ENCODE results near the gene TBC1D22A.

The TBC1D22A gene

GRCh38 chr22:46951973-46952372 lies 189.5 kb downstream of the TBC1D22A start:
- DNase-seq (ENCODE audit: low read depth in 3 of 3, low spot score in 1 of 3), result no peak

- no peak for DNase-seq (ENCODE audit: low read depth in 3 of 3, low spot score in 1 of 3)
Observed at GRCh38 chr22:46953968-46954765, 191.7 kb downstream of the TBC1D22A start.

GRCh38 chr22:46954781-46955180 lies 192.3 kb downstream of the TBC1D22A start:
- DNase-seq (ENCODE audit: low read depth in 3 of 3, low spot score in 1 of 3), result no peak

GRCh38 chr22:46956498-46957215 lies 194.2 kb downstream of the TBC1D22A start:
- DNase-seq (ENCODE audit: low read depth in 3 of 3, low spot score in 1 of 3), result no peak

- no peak for DNase-seq (ENCODE audit: low read depth in 3 of 3, low spot score in 1 of 3)
Observed at GRCh38 chr22:46957521-46957920, 195.1 kb downstream of the TBC1D22A start.

- no peak for DNase-seq (ENCODE audit: low read depth in 3 of 3, low spot score in 1 of 3)
Observed at GRCh38 chr22:46958191-46958590, 195.7 kb downstream of the TBC1D22A start.

GRCh38 chr22:46958658-46959057 lies 196.2 kb downstream of the TBC1D22A start:
- DNase-seq (ENCODE audit: low read depth in 3 of 3, low spot score in 1 of 3), result no peak

GRCh38 chr22:46959369-46959768 lies 196.9 kb downstream of the TBC1D22A start:
- DNase-seq (ENCODE audit: low read depth in 3 of 3, low spot score in 1 of 3), result no peak

GRCh38 chr22:46961591-46962295 lies 199.3 kb downstream of the TBC1D22A start:
- no peak for DNase-seq (ENCODE audit: low read depth in 3 of 3, low spot score in 1 of 3)

GRCh38 chr22:46962406-46962805 lies 200.0 kb downstream of the TBC1D22A start:
- no peak for DNase-seq (ENCODE audit: low read depth in 3 of 3, low spot score in 1 of 3)

GRCh38 chr22:46963672-46964545 lies 201.5 kb downstream of the TBC1D22A start:
- DNase-seq (ENCODE audit: low read depth in 3 of 3, low spot score in 1 of 3), result no peak

GRCh38 chr22:46964773-46965550 lies 202.5 kb downstream of the TBC1D22A start:
- no peak for DNase-seq (ENCODE audit: low read depth in 3 of 3, low spot score in 1 of 3)

- no peak for DNase-seq (ENCODE audit: low read depth in 3 of 3, low spot score in 1 of 3)
Observed at GRCh38 chr22:46965555-46966494, 203.4 kb downstream of the TBC1D22A start.

- no peak for DNase-seq (ENCODE audit: low read depth in 3 of 3, low spot score in 1 of 3)
Observed at GRCh38 chr22:46966495-46966845, 204.0 kb downstream of the TBC1D22A start.

GRCh38 chr22:46966846-46967245 lies 204.4 kb downstream of the TBC1D22A start:
- no peak for DNase-seq (ENCODE audit: low read depth in 3 of 3, low spot score in 1 of 3)

GRCh38 chr22:46967445-46968358 lies 205.3 kb downstream of the TBC1D22A start:
- DNase-seq (ENCODE audit: low read depth in 3 of 3, low spot score in 1 of 3), result no peak

- DNase-seq (ENCODE audit: low read depth in 3 of 3, low spot score in 1 of 3), result no peak
Observed at GRCh38 chr22:46968359-46968740, 205.9 kb downstream of the TBC1D22A start.

GRCh38 chr22:46968848-46969247 lies 206.4 kb downstream of the TBC1D22A start:
- DNase-seq (ENCODE audit: low read depth in 3 of 3, low spot score in 1 of 3), result no peak
